Femur (tissue), 1 donor: ENCODE results near the gene ASMT.
A peak's percentile ranks its signal among the peaks of the same experiment; 100 is the strongest.
"Not testable (repeated sequence)": the region's sequence is repeated elsewhere in the genome, so short reads cannot be mapped to it uniquely, and the experiment has no call there.

Experiments
- DNase-seq: peaks from one replicate; pipeline ENCODE4 v3.0.0-alpha.2; 2017

Gene ASMT

DNA sequence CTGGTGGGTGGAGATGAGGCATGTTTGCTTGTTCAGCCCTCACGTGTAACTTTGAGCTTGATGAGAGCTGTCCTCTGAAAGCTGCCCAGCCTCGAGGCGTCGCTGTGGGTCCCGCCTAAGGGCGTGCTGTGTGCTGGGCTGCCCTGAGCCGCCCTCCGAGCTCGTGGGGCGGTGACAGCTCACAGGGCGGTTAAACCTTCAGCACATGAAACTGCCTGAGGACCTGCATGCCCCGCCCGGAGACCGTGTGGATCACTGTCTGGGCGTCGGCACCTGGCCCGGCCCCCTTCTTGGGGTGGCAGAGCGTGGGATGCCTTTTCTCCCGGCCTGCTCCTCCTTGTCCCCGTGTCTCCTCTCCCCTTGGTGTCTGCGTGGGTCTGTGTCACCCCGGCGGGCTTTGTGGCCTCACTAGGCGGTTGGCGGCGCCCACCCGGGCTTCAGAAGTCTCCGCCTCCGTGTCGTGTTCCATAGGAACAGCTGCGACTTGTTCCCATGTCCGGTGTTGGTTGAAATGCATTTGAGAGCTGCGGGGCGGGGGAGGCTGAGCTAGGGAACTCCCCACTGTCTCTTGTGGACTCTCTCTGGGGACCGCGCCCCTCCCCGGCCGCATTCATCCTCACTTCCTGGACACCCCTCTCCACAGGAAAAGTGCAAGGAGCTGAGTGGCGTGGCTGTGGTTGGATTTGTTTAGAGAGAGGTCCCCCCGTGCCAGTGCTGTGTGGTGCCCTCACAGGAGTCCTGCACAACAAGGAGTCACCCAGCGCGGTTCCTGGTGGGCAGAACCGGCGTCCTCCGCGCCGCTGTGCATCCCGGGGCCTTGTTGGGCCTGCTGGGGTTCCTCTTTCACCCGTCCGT is 16.6 kb upstream of the ASMT start:
- DNase-seq, result no peak

GRCh38 chrX:1598876-1599790 is 15.7 kb upstream of the ASMT start:
- DNase-seq, result no peak

GRCh38 chrX:1599791-1600405 is 15.0 kb upstream of the ASMT start:
- DNase-seq, result no peak

DNA sequence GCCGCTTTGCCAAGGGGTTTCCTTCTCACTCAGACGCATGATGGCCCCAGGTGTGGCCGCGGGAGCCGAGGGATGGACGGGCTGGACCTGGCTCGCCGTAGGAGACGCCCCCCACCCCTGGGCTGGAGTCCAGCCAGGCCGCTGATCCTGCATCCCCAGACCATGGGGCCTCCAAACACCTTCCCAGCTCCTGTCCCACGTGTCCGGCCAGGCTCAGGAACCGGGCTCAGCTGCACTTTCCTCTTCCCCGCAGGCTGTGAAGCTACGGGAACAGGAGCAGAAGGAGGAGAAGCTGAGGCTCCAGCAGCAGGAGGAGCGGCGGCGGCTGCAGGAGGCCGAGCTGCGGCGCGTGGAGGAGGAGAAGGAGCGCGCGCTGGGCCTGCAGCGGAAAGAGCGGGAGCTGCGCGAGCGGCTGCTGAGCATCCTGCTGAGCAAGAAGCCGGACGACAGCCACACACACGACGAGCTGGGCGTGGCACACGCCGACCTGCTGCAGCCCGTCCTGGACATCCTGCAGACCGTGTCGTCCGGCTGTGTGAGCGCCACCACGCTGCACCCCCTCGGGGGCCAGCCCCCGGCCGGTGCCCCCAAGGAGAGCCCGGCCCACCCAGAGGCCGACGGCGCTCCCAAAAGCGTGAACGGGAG is 14.3 kb upstream of the ASMT start:
- no peak for DNase-seq

DNA sequence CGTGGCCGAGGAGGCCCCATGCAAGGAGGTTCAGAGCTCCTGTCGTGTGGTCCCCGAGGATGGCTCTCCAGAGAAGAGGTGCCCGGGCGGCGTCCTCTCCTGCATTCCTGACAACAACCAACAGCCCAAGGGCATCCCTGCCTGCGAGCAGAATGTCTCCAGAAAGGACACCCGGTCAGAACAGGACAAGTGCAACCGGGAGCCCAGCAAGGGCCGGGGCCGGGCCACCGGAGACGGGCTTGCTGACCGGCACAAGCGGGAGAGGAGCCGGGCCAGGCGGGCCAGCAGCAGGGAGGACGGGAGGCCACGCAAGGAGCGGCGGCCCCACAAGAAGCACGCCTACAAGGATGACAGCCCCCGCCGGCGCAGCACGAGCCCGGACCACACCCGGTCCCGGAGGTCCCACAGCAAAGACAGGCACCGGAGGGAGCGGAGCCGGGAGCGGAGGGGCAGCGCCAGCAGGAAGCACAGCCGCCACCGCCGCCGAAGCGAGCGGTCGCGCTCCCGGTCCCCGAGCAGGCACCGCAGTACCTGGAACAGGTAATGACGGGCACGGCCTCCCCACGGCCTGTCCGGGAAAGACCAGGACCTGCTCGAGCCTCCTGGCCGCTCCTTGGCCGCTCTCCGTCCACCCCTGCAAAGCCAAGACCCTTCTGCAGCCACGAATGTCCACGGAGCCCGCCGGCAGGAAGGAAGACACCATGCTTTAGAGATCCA is 13.7 kb upstream of the ASMT start:
- DNase-seq, result no peak

- no peak for DNase-seq
Observed at GRCh38 chrX:1601768-1602085, 13.1 kb upstream of the ASMT start.

DNA sequence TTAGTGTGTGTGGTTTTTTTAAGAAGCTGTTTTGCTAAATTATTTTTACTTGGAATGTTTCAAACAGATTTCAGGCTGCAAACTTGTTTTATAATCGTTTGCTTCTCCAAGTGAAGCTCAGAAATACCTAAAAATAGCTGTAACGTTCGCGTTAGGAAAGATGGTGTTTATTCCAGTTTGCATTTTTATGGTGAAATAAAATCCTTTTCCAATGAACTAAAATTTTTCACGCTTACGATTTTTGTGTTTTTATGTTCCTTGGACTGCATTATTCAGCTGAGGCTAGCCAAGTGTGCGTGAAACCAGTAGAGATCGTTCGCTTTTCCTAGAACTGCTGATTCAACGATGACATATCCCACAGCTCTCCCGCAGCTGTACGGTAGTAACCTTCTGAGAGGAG is 12.6 kb upstream of the ASMT start:
- no peak for DNase-seq

GRCh38 chrX:1606496-1606895 is 8.4 kb upstream of the ASMT start:
- DNase-seq, result no peak

- no peak for DNase-seq
Observed at GRCh38 chrX:1609311-1609710, 5.5 kb upstream of the ASMT start.

- DNase-seq, result peak; percentile 71
Observed at GRCh38 chrX:1609762-1610161, 5.1 kb upstream of the ASMT start.

DNA sequence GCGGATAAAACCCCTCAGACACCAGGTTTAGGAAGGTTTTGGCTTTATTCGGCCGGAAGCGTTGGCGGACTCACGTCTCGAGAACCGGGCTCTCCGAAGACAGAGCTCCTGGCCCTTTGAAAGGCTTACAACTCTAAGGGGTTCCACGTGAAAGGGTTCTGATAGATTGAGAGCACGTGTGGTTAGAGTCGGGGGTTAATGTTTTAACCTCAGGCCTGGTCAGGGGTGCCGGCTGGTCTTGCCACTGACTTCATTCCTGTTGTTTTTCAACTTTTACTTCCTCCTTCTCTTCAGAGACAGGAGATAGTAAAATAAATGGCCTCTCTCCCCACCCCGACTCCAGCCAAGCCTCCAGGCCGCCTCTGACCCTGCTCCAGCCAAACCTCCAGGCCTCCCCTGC is 4.7 kb upstream of the ASMT start:
- no peak for DNase-seq

DNA sequence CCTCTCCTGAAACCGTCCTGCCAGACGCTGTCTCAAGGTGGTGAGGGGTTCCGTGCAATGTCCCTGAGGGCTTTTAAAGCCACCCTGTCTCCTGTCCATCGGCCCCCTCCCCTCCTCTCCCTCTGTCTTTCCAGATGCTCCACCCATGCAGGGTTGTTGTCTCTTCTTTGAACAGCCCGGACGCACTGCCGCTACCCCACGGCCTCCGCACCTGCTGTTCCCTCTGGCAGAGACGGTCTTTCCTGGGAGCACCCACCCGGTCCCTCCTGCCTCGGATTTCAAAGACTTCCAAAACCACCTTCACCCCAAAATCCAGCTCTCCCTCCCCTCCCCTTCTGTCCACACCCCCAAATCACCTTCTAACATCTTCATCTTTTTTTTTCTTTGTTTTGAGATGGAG is 4.1 kb upstream of the ASMT start:
- DNase-seq, result no peak

DNA sequence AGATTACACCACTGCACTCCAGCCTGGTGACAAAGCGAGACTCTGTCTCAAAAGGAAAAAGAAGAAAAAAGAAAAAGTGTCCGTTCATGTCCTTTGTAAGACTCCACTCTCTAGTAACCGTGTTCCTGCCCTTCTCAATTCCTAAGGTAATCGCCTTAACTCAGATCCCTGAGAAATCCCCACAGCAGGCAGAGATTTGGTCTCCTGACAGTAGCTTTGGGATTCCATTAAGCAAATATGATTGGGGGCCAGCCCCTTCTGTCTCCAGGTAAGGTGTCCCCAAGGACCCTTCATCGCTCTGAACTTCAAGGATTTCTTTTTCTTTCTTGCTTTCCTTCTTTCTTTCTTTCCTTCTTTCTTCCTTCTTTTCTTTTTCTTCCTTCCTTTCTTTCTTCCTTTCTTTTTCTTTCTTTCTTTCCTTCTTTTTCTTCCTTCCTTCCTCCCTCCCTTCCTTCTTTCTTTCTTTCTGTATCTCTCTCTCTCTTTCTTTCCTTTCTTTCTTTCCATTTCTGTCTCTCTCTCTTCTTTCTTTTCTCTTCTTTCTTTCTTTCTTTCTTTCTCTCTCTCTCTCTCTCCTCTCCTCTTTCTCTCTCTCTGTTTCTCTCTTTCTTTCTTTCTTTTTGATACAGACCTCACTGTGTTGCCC is 2.1 kb upstream of the ASMT start:
- DNase-seq, result no peak

DNA sequence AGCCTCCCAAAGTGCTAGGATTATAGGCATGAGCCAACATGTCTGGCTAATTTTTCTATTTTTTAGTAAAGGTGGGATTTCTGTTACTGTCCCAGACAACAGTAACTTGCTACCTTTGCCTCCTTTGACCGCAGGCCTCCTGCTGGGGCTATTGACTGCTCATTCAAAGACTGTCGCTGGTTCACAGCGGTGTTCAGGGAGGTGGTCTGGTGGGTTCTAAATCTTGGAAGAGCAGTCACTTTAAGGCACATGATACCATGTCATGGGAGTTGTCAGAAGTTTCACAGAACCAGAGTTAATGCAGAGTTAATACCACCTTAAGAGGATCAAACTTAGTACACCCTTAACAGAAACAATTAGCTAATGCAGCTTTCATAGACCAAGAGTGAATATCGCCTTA is 3.8 kb downstream of the ASMT start:
- DNase-seq, result no peak

- no peak for DNase-seq
Observed at GRCh38 chrX:1623691-1624090, 8.8 kb downstream of the ASMT start.

GRCh38 chrX:1624158-1624860 is 9.4 kb downstream of the ASMT start:
- not testable (repeated sequence) for DNase-seq

DNA sequence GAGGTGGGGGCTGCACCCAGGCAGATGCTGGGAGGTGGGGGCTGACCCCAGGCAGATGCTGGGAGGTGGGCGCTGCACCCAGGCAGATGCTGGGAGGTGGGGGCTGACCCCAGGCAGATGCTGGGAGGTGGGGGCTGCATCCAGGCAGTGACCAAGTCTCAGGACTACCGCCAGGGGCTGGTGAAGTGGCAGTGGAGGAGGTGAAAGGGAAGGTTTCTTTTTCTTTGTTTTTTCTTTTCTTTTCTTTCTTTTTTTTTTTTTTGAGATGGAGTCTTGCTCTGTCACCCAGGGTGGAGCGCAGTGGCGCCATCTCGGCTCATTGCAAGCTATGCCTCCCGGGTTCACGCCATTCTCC is 10.0 kb downstream of the ASMT start:
- DNase-seq, result not testable (repeated sequence)

GRCh38 chrX:1629244-1629643 is 14.4 kb downstream of the ASMT start:
- DNase-seq, result no peak

DNA sequence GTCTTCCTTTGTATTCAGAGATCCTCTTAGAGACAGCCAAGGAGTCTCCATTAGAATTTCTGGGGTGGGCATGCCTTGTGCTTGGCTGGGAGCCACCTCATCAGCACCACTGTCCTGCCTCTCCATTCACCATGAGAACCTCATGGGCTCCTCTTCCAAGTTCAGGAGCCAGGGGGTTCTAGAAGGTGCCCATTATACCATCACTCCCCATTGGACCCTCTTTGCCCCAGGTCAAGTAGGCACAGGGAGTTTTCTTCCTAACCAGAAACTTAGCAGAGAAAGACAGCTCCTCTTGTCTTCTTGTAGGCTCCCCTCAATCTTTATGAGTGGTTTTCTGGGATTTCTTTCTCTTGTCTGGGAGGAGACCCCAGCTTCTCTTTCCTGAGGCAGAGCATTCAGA is 31.1 kb downstream of the ASMT start:
- no peak for DNase-seq

GRCh38 chrX:1649621-1650020 is 34.8 kb downstream of the ASMT start:
- DNase-seq, result no peak
